ENCODE data around the gene STAT1. TPM values are rescaled to one million over a fixed set of nuclear protein-coding genes. Genes with fewer than 3 reads are reported as not detected.

The STAT1 gene
- total and polyA plus RNA-seq, 12 donors = 8.9 to 438 (median 48.6) TPM

GRCh38 chr2:190922376-190922775 is 91.6 kb downstream of the STAT1 start:
- Histone ChIP-seq H3K27me3 (no peaks in the 10 kb centered on the region), H3K4me1 (peaks cover 0 to 7% (median 0%) of the 10 kb centered on the region in 9 donors), H3K4me3 (no peak overlapping the region), H3K36me3 (peaks cover 0 to 100% (median 34%) of the 10 kb centered on the region in 9 donors), H3K9me3 (no peaks in the 10 kb centered on the region), H3K27ac (no peak overlapping the region)
- no peak for ATAC-seq
- DNase-seq = no peak
- TF ChIP-seq, protein P1, sequence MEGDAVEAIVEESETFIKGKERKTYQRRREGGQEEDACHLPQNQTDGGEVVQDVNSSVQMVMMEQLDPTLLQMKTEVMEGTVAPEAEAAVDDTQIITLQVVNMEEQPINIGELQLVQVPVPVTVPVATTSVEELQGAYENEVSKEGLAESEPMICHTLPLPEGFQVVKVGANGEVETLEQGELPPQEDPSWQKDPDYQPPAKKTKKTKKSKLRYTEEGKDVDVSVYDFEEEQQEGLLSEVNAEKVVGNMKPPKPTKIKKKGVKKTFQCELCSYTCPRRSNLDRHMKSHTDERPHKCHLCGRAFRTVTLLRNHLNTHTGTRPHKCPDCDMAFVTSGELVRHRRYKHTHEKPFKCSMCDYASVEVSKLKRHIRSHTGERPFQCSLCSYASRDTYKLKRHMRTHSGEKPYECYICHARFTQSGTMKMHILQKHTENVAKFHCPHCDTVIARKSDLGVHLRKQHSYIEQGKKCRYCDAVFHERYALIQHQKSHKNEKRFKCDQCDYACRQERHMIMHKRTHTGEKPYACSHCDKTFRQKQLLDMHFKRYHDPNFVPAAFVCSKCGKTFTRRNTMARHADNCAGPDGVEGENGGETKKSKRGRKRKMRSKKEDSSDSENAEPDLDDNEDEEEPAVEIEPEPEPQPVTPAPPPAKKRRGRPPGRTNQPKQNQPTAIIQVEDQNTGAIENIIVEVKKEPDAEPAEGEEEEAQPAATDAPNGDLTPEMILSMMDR (IDR thresholded peaks at IDR 0.05) = no peak
- intact Hi-C loops (cut with DNase I) = no loop called here
- WGBS, 2 donors = 34 to 55% methylated on average over 1 of the region's 1 CpG

DNA sequence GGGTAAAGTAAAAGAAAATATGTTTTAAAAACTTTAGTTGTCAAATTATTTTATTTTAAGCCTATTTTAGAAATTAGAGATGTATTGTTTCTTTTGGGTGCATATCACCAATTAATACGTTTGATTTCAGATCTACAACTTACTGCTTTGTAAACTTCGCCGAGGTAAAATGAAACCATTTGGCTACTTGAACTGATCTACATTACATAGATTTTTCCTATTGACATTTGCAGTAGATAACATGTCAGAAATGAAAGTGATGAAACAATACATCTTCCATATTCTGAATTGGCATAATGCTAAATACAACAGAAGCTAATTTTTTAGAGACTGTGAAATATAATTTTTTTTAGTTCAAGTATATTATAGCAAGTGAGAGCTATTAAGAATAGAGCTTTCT is 93.9 kb downstream of the STAT1 start:
- TF ChIP-seq, protein P1 (IDR thresholded peaks at IDR 0.05) = no peak
- intact Hi-C loops (cut with DNase I) = no loop called here
- H3K4me1 ChIP-seq = peaks cover 0 to 9% (median 0%) of the 10 kb centered on the region in 9 donors
- no peak for ATAC-seq
- H3K27ac ChIP-seq = no peak overlapping the region
- no peaks in the 10 kb centered on the region for H3K27me3 ChIP-seq
- H3K4me3 ChIP-seq = no peak overlapping the region
- H3K9me3 ChIP-seq = no peaks in the 10 kb centered on the region
- DNase-seq = no peak
- WGBS, 2 donors = 89% methylated on average over 3 of the region's 3 CpGs
- peaks cover 0 to 100% (median 41%) of the 10 kb centered on the region in 9 donors for H3K36me3 ChIP-seq

Other genes with a start within 250 kb of the STAT1 start
- gene GLS, start 133.3 kb downstream of the STAT1 start, total RNA-seq = 10 to 100 TPM; 40.8 to 73.5 (median 59.2) TPM
- 10 to 100 TPM; 17.1 to 29.4 TPM for gene GLS, start 133.3 kb downstream of the STAT1 start, polyA plus RNA-seq
- gene STAT4, start 136.8 kb upstream of the STAT1 start, total RNA-seq = 1 to 10 TPM in 8 of 10 donors, under 1 TPM in 2; 0.52 to 9.4 (median 2.2) TPM
- 1 to 10 TPM in 1 of 2 donors, under 1 TPM in 1; 0.52 to 2.2 TPM for gene STAT4, start 136.8 kb upstream of the STAT1 start, polyA plus RNA-seq
- 10 to 100 TPM in 9 of 10 donors, 1 to 10 TPM in 1; 8.7 to 32.4 (median 15.9) TPM for gene MYO1B, start 231.2 kb upstream of the STAT1 start, total RNA-seq
- gene MYO1B, start 231.2 kb upstream of the STAT1 start, polyA plus RNA-seq = 10 to 100 TPM in 1 of 2 donors, 1 to 10 TPM in 1; 8.7 to 13.8 TPM